Nucleus accumbens (tissue), 56 donors: ENCODE measurements around the gene LDB2.

Source experiments
- DNase-seq, 56 donors: peaks; one replicate each; lab custom pipeline; 2025; lab: John Stamatoyannopoulos, UW

The LDB2 gene

GRCh38 chr4:16812041-16812440 lies 86.4 kb downstream of the LDB2 start:
- no peak for DNase-seq

DNA sequence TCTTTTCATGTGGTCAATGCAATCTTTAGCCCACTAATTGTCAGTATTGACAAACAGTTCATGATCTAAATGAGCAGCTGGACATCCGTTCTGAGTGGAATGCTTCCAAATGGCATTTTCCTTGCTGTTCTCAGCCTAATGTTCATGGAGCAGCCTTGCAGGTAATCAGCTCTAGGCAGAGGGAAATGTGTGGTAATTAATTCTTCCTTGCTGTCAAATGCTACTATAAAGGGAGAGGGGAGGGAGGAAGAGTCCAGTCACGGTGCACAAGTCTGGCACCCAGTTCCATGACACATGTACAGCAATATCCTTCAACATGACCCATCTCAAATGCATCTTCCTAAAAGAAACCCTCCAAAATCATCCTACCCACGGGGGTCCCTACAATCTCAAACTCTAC lies 88.5 kb downstream of the LDB2 start:
- DNase-seq, result no peak

DNA sequence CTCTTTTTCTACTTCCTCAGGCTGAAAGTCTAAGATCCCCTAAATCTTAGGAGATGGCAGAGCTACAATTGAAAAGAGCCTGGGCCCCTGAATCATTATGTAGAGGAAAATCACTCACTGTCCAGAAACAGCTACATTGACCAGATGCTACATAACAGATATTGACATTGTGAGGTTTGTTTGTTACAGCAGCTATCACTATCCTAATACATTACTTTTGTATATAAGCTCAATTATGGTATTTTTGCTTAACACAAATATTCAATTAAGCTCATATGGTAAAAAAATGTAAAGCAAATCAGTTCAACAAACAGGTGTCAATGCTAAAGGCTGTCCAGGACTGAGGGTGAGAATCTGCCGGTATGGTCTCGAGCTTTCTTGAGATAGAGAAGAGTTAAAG lies 89.4 kb downstream of the LDB2 start:
- no peak for DNase-seq

- no peak for DNase-seq
Observed at GRCh38 chr4:16807355-16807754, 91.1 kb downstream of the LDB2 start.

DNA sequence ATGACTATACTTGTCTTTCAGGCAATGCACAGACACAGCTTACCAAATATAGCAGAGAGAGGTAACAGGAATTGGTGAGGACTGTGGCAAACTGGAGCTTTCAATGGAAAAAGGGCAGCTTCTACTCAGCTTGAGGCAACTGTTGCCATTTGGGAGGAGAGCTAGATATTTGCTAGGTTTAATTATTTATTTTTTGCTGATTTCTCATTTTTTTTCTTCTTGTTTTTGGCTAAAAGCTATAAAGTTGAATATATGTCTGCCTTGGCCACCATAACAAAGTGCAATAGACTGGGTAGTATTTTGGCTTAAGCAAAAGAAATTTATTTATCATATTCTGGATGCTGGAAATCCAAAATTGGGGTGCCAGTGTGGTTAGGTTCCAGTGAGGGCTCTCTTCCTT lies 93.9 kb downstream of the LDB2 start:
- no peak for DNase-seq

DNA sequence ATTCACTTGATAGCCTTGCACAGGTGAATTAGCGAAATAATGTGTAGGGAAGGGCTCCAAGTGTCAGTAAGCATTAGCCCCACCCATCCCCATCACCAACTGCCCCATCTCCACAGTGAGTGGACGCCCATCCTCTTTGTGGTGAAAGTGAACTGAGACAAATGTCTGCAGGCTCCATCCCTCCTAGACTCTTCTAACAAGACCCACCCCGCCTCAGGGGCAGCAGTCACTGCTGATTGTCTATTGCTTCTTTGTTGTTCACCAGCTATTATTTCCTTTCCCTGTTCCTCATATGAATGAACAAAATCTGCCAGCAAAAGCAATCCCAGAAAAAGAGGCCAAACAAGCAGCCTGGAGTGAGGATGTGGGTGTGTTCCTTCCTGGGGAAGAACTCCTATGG lies 96.4 kb downstream of the LDB2 start:
- DNase-seq, result no peak

DNA sequence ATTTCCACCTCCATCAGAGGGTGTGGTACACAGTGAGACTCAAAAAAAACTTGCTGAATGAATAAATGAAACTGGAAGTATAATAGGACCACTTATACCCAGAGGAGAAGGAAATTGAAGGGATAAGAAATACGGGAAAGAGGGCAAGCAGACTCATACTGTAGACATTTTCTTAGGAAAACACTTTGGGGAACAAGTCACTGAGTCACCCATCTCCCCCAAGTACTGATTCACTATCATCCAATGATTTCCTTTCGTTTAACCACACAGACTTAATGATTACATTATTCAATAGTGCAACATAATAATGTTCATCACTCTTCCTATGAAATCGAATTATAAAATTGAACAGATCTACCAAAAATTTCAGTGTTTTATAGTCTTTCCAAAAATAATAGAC lies 97.1 kb downstream of the LDB2 start:
- DNase-seq, result no peak

GRCh38 chr4:16794816-16795445 lies 103.5 kb downstream of the LDB2 start:
- peak in 39 of 56 donors; percentile 0 to 72 (median 17) for DNase-seq

DNA sequence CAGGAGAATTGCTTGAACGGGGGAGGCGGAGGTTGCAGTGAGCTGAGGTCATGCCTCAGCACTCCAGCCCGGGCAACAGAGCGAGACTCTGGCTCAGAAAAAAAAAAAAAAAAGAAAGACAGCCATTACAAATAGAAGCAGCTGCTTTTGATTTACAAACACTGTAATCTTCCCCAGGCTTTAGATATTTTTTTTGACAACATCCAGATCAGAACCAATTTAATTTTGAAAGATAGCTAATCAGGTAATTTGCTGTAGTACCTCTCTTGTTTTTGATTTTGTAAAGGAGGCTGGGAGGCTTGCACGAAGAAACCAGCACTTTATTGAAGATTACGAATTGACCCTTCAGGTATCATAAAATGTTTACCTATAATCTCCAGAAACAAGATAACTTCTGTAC lies 107.0 kb downstream of the LDB2 start:
- no peak for DNase-seq

DNA sequence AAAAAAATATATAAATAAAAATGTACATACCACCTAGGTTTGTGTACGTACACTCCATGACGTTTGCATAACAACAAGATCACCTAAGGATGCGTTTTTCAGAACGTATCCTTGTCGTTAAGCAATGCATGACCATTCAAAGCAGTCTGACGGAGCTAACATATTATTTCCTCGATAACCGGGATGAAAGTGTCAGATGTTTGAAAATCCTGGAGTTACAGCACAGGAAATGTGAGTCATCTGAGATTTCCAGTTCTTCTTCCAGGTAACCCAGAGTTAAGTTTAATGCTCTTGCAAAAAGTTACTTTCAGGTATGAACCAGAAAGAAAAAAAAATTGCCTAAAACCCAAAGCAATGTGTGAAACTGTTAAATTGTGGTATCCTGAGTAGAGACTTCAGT lies 107.9 kb downstream of the LDB2 start:
- DNase-seq, result no peak

- DNase-seq, result no peak
Observed at GRCh38 chr4:16788868-16789267, 109.6 kb downstream of the LDB2 start.

DNA sequence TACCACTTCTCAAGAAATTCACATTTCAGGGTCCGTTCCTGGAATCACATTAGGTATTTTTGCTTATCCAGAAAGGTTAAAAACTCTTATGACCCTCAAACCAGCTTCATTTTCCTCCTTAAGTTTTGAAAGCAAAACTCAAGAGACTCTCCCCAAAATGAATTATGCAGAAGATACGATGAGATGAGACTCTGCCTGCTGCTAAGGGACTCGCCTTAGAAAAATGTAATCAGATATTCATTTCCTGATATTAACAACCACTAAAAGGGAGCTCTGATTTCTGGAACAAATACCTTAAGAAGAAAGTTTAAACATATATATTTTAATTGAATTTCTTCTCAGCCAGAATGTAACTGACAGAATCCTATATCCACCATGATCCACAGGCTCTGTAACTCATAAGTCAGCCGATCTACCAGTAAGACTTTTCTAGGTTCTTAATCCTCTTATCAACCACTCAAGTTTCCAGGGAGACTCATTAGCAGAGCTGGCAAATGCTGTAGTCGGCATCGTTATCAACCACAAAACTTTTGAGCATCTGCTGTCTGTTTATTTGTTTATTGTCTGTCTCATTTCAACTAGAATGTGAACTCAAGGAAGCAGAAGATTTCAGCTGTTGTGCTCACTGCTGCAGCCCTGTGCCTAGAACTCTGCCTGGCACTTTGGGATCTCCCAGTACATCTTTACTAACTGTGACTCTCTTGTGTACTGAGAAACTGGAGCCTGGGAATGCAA lies 112.5 kb downstream of the LDB2 start:
- no peak for DNase-seq

- DNase-seq, result no peak
Observed at GRCh38 chr4:16783119-16783518, 115.3 kb downstream of the LDB2 start.

DNA sequence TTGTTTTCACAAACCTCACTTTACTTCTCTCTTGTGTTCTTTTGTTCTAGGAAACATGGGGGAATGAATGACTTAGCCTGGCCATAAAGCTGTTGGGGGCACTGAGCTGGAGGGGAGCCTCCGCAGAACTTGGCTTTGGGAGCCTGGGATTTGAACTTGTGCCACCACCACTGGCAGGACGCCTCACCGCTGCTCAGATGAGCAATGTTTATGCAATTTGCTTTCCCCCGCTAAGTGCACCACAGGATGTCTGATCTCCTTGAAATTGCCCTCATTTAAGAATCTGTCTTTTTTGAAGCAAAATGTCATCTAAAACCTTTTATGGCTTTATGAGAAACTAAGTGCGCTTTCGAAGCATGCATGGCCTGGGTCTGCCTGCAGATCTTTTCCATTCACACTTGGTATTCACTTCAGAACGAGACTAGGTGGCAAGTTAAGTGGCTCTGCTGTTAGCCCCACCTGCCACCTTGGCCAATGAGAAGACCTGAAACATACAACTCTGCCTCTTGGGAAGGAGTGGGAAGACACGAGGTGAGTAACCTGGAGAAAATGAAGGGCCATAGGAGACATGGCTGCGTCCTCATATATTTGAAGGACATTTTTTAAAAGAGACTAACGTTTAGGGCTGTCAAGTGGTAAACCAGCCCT lies 119.3 kb downstream of the LDB2 start:
- DNase-seq, result peak in 1 of 56 donors; percentile 6

- DNase-seq, result no peak
Observed at GRCh38 chr4:16777726-16778125, 120.7 kb downstream of the LDB2 start.

DNA sequence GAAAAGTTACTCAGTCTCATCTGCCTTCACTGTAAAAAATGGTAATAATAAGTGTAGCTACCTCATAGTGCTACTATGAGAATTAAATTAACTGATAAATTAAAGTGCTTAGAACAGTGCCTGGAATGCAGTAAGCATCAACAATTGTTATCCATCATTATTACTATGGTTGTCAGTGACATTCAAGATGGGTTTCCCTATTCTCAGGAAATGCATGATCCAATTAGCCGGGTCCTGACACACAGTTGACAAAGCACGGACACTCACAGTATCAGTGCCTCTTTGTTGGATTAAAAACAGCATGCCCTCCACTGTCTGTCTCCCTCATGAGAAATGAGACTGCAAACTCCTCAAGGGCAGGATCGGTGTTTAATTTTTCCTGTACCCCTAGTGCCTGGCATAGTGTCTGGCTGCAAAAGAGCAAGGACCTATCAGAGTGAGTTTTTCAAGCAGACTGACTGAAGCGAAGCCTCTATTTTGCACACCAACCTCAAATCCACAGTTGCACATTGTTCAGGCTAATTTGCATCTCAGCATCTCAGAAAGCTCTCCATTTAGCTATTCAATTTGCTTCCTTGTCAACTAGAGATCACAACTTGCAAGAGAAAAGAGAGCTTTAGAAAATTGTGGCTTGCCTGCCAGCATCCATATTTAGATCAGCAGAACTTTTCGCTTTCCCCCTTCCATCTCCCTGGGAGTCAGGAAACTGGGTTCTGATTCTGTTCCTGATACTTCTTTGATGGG lies 122.9 kb downstream of the LDB2 start:
- DNase-seq, result peak in 11 of 56 donors; percentile 4 to 46 (median 24)

GRCh38 chr4:16772366-16772850 lies 126.0 kb downstream of the LDB2 start:
- DNase-seq, result no peak

DNA sequence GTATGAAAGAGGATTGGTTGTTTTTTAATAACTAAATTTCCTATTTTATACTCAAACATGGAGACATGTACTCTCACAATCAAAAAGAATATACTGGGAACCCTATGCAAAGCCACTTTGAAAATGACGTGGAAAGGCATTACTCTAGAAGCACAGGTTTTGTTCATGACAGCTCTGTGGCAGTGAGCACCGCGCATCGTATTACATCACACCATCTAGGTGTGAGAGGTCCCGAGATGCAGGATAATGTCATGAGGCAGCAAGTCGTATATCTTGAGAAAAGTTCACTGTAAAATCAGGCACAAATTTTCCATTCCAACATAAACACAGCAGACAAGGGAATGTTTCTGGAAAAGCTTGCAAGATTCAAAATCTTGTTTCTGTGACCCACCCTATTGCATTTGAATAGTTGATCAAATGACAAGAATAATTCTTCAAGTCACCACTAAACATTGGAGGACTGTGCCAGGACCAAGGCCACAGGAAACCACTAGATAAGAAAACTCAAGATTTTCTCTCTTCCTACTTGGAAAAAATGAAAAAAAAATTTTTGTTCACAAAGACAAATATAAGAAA lies 127.6 kb downstream of the LDB2 start:
- DNase-seq, result no peak

- DNase-seq, result peak in 9 of 56 donors; percentile 3 to 40 (median 12)
Observed at GRCh38 chr4:16767861-16768260, 130.6 kb downstream of the LDB2 start.

DNA sequence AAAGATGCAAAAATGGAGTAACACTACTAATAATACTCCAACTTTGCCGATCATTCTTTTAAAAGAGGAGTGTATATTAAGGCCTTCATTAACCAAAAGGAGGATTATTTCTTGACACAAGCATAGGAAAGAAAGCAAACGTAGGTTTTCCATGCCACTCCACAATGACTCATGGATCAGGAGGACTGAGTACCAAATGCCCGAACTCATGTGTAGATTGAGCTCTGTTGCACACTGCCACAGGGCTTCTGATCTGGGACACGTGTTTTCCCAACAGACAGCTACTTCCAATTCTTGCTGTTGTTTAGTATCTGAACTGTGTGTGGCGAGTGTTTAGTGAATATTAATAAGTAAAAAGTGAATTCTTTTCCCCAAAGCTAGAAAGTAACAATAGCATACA lies 131.2 kb downstream of the LDB2 start:
- no peak for DNase-seq

DNA sequence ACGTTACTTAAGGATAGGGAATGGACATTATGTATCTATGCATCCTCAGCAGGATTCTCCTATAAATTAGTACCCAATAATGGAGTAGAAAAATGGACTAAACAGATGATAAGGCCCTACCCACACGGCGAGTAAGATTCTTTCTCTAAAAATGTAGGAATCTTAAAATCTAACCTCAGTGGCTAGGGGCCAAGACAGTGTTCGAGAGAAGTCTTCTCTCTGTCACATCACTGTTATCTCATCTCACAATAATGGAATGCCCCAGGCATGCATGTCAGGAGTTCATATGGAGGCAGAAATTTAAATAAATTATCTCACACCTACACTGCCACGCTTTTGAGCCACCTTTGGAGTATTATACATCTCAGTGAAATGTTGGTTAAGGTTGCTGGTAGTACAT lies 132.9 kb downstream of the LDB2 start:
- DNase-seq, result no peak
